ENCODE results near the gene BRCA1.

BRCA1 gene

DNA sequence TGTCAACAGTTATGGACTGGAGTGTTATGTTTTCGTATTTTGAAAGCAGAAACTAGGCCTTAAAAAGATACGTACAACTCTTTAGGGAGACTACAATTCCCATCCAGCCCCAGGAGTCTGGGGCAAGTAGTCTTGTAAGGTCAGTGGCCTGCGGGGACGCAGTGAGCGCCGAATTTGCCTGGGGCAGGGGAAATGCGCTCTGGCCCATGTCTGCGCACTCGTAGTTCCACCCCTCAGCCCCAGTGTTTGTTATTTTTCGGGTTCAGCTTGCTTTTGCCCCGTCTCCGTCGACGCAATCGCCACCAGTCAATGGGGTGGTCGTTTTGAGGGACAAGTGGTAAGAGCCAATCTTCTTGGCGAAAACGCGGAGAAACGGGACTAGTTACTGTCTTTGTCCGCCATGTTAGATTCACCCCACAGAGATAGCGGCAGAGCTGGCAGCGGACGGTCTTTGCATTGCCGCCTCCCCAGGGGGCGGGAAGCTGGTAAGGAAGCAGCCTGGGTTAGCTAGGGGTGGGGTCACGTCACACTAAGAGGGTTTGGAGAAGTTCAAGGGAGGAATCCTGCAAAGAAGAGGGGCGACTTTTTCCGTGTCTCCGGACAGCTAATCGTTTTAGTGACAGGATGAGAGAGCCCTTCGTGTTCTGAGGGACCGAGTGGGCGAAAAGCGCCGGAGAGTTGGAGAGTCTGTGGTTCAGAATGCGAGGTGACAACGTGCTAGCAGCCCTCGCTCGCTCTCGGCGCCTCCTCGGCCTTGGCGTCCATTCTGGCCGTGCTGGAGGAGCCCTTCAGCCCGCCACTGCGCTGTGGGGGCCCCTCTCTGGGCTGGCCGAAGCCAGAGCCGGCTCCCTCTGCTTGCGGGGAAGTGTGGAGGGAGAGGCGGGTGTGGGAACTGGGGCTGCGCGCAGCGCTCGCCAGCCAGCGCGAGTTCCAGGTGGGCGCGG lies 1.1 kb upstream of the BRCA1 start:
- peak overlapping the region; percentile 98 for H3K4me3 ChIP-seq (ENCODE audit: control insufficient read depth, low read depth, low read length)
- TF ChIP-seq CTCF (conservative IDR thresholded peaks at IDR 0.05; ENCODE audit: control insufficient read depth, insufficient read depth, low read depth, low read length): no peak
- DNase-seq (ENCODE audit: low read depth): peak; percentile 1

- TF ChIP-seq CTCF (conservative IDR thresholded peaks at IDR 0.05; ENCODE audit: control insufficient read depth, insufficient read depth, low read depth, low read length): no peak
- DNase-seq (ENCODE audit: low read depth): no peak
- H3K4me3 ChIP-seq (ENCODE audit: control insufficient read depth, low read depth, low read length): no peak overlapping the region
Observed at GRCh38 chr17:43118679-43119615, 6.2 kb downstream of the BRCA1 start.

- TF ChIP-seq CTCF (conservative IDR thresholded peaks at IDR 0.05; ENCODE audit: control insufficient read depth, insufficient read depth, low read depth, low read length): no peak
- H3K4me3 ChIP-seq (ENCODE audit: control insufficient read depth, low read depth, low read length): no peak overlapping the region
- DNase-seq (ENCODE audit: low read depth): no peak
Observed at GRCh38 chr17:43114151-43114552, 11.0 kb downstream of the BRCA1 start.

DNA sequence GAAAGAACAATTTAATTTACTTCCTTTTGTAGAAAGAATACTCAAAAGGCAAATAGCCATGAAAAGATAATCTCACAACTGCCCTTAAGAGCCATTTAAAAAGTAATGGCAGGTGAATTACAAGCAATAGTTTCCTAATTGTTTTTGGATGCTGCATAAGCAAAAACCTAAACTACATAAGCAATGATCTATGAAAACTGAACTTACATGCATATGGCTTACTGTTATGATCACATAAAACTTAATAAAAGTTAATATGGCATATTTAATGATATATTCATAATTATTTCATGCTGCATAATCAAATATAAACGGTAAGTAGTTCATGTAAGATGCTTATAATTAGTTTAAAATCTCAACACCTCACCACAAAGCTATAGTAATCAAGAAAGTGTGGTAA lies 18.6 kb downstream of the BRCA1 start:
- TF ChIP-seq CTCF (conservative IDR thresholded peaks at IDR 0.05; ENCODE audit: control insufficient read depth, insufficient read depth, low read depth, low read length): no peak
- DNase-seq (ENCODE audit: low read depth): no peak
- no peak overlapping the region for H3K4me3 ChIP-seq (ENCODE audit: control insufficient read depth, low read depth, low read length)

GRCh38 chr17:43105146-43105545 lies 20.0 kb downstream of the BRCA1 start:
- DNase-seq (ENCODE audit: low read depth): no peak

More at GRCh38 chr17:43105146-43105545, 20.0 kb downstream of the BRCA1 start:
- H3K4me3 ChIP-seq (ENCODE audit: control insufficient read depth, low read depth, low read length): no peak overlapping the region
- no peak for TF ChIP-seq CTCF (conservative IDR thresholded peaks at IDR 0.05; ENCODE audit: control insufficient read depth, insufficient read depth, low read depth, low read length)

Data from fibroblast of mammary gland (primary cell).